Stimulated activated CD4-positive, alpha-beta T cell treated with anti-CD3 and anti-CD28 coated beads, Interleukin-15, amount 100 ng/mL, for 24 hours (primary cell): ENCODE measurements around the gene SPAG16.
"Not testable (repeated sequence)": the region's sequence is repeated elsewhere in the genome, so short reads cannot be mapped to it uniquely, and the experiment has no call there.

ENCODE experiments used
- DNase-seq: peaks from one replicate; pipeline ENCODE4 v3.0.0-alpha.2; 2020

SPAG16 gene

GRCh38 chr2:213275265-213275664, 9.0 kb upstream of the SPAG16 start:
- no peak for DNase-seq

- not testable (repeated sequence) for DNase-seq
Measured at GRCh38 chr2:213277134-213277533, 7.1 kb upstream of the SPAG16 start.

GRCh38 chr2:213279116-213279620, 5.1 kb upstream of the SPAG16 start:
- DNase-seq: no peak

DNA sequence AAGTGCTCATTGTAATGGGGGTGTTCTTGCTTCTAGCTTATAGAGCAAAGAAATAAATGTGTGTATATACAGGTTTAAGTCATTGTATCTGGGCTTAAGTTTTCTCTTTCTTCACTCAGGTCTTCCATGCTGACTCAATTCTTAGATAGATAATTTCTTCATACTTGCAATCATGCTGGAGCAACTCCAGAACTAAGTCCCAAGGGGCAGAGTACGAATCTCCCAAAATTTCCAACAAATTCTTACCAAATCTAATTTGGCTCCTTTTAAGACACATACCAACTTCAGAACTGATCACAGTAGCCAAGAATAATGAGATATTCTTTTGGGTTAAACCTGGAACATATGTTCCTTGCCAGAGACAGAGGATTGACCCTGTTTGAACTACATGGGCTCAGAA, 4.3 kb upstream of the SPAG16 start:
- no peak for DNase-seq

DNA sequence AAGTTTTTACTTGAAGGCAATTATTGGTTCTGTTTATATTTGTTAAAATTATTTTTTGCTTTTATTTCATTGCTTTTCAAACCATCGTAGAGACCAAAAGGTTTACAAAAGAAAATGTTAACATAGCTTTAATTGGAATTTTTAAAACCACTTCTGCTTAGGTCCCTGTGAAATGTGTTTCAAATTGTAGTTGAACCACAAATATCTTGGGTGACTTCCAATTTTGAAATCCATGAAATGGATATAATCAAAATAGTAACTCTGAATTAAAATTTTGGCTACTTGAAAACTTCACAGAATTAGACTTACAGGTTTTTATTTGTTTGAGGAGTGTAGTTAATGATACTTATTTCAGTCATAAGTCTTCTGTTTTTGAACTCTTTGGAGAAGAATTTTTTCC, 3.1 kb upstream of the SPAG16 start:
- DNase-seq: no peak

- DNase-seq: no peak
Measured at GRCh38 chr2:213285404-213285803, 1.1 kb downstream of the SPAG16 start.

- DNase-seq: no peak
Measured at GRCh38 chr2:213286161-213286560, 1.9 kb downstream of the SPAG16 start.

DNA sequence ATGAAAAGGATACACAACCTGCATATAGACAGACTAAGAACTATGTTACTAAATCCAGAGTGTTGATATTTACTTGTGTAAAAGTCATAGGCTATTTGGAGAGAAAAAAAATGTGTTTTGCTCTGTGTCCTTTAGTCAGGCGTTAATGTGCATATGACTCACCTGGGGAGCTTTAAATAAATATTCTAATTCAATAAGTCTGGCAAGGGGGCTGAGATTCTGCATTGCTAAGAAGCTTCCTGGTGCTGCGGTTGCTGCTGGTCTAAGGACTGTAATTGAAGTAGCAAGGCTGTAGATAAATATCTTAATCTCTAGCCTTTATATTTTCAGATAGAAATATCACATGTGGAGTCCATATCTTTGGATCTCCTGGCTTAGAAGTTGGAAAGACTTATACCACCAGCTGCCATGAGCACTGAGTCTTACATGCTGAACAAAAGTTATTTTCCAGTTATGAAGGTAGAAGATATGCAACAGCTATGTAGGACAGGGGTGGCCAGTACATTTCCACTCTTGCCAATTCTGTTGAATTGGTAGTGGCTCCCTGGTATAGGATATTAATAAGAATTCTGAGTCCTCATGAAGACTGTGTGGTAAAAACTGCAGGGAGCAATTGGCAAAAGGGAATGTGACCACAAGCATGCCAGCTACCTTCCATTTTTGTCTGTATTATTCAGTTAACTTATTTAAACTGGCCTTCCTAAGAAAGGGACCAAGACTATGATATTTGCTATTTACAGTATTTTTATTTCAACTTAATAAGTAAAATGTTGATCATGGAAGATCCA, 4.8 kb downstream of the SPAG16 start:
- DNase-seq: no peak

- no peak for DNase-seq
Measured at GRCh38 chr2:213290501-213290900, 6.2 kb downstream of the SPAG16 start.

- DNase-seq: no peak
Measured at GRCh38 chr2:213296270-213296669, 12.0 kb downstream of the SPAG16 start.

DNA sequence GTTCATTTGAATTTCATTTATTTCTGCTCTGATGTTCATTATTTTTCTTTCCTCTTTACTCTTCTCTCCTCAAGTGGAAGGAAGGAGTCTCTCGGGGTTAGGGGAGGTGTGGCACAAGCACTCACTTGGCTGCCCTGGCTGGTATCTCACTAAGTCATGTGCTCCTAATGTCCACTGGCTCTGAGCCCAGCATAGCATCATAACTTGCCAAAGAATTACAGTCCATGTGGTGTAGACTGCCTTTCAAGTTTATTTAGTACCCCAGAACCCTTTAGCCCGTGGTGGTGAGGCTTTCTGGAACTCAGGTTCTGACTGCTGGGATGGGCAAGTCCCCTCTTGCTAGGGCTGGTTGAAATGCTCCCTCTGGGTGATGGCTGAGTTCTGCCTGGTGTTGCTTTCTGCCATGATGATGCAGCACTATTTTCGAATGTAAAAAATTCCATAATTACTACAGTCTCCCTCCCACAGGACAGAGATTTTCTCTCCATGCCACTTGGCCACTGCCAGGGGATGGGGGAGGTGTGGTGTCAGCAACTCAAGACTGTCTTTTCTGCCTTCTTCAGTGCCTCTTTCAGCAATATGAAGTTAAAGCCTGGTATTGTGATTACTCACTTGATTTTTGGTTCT, 22.2 kb downstream of the SPAG16 start:
- no peak for DNase-seq

DNA sequence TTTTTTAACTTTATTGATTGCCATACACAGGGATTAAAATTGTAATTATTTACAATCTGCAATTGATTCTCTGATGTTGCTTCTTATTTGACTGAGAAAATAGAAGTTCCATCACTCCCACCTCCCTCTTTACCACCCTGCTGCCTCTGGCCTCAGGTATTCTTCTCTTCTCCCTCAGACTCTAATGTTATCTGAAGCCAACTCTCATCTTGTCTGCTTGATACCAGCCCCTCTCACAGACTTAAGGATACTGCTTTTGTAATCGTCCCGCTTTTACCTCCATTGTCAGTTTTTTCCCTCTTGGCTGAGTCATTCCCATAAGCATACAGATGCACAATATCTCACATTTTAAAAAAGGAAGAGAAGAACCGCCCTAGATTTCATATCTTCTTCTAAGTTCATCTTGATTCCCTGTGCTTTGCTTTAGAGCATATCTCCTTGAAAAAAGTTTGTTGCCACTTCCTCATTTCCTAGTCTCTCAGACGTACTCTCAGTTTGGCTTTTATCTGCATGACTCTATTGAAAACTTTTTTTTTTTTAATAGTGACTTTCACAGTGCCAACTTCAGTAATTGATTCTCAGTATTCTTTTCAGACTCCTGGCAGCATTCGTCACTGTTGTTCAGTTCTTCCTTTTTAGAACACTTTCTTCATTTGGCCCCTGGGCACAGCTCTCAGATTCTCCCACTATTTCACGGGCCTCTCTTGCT, 31.1 kb downstream of the SPAG16 start:
- DNase-seq: no peak

- no peak for DNase-seq
Measured at GRCh38 chr2:213316001-213316735, 31.9 kb downstream of the SPAG16 start.

GRCh38 chr2:213317929-213318328, 33.7 kb downstream of the SPAG16 start:
- no peak for DNase-seq

- no peak for DNase-seq
Measured at GRCh38 chr2:213320604-213321003, 36.3 kb downstream of the SPAG16 start.

- no peak for DNase-seq
Measured at GRCh38 chr2:213336253-213336770, 52.0 kb downstream of the SPAG16 start.

GRCh38 chr2:213353419-213353818, 69.2 kb downstream of the SPAG16 start:
- no peak for DNase-seq

DNA sequence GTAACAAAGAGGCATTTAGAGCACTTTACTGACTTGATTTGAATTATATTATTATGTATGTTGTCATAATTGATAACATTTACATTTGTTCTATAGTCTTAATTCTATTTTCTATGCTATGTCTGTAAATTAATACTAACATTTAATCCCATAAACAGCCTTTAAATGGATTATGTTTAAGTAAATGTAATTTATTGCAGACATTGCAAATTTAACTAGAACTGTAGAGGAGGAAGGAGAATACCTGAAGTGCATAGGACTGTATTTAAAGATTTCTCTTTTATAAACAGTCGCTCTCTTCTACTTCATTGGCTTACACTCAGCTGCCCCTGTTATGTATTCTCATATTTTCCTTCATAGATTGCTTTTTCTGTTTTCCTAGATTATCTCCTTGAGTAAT, 92.4 kb downstream of the SPAG16 start:
- no peak for DNase-seq

DNA sequence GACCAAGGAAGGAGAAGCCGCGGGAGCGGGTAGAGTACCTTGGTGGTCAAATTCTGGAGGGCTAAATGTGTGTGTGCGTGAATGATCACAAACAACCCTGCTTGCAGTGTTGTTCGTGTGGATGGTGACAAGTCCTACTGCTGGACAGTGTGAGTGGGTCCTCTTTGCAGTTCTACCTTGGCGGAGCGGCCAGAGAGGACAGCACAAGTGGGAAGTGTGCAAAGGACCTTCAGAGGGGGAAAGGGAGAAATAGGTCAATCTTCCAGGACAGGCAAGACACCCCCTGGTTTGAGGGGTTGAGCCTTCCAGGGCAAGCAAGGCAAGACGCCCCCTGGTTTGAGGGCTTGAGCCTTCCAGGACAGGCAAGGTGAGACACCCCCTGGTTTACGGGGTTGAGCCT, 122.8 kb downstream of the SPAG16 start:
- not testable (repeated sequence) for DNase-seq

DNA sequence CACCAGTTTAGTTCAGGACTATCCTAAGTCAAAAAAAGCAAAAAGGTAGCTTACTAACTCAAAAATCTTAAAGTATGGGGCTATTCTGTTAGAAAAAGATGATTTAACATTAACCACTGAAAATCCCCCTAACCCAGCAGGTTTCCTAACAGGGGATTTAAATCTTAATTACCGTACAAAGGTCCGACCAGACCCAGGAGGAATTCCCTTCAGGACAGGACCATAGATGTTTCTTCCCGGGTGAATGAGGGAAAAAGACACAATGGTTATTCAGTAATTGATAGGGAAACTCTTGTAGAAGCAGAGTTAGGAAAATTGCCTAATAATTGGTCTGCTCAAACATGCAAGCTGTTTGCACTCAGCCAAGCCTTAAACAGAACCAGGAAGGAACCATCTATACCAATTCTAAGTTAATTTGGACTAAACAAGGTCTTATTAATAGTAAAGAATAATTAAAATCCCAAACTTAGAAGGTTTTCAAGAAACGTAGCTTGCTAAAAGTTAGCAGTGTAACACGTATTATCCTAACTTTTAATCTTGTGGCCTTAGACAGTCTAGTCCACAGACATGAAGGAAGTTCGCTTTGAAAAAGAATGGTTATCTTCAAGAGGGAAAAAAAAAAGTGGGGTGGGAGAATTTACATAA, 124.3 kb downstream of the SPAG16 start:
- not testable (repeated sequence) for DNase-seq

GRCh38 chr2:213410687-213411086, 126.4 kb downstream of the SPAG16 start:
- DNase-seq: not testable (repeated sequence)

- no peak for DNase-seq
Measured at GRCh38 chr2:213411582-213412289, 127.5 kb downstream of the SPAG16 start.
